Erythroblast (primary cell): ENCODE measurements around the gene PAEP.

Source experiments
- GATA1 ChIP-seq: IDR thresholded peaks from 2 replicates; pipeline ENCODE4 v1.6.1; 2011; ENCODE audit warnings: low read depth, mild to moderate bottlenecking, control low read depth, low read length, moderate library complexity
- POLR2A ChIP-seq: IDR thresholded peaks from 2 replicates; pipeline ENCODE4 v1.6.1; 2011; ENCODE audit warnings: mild to moderate bottlenecking, low read length

DNA sequence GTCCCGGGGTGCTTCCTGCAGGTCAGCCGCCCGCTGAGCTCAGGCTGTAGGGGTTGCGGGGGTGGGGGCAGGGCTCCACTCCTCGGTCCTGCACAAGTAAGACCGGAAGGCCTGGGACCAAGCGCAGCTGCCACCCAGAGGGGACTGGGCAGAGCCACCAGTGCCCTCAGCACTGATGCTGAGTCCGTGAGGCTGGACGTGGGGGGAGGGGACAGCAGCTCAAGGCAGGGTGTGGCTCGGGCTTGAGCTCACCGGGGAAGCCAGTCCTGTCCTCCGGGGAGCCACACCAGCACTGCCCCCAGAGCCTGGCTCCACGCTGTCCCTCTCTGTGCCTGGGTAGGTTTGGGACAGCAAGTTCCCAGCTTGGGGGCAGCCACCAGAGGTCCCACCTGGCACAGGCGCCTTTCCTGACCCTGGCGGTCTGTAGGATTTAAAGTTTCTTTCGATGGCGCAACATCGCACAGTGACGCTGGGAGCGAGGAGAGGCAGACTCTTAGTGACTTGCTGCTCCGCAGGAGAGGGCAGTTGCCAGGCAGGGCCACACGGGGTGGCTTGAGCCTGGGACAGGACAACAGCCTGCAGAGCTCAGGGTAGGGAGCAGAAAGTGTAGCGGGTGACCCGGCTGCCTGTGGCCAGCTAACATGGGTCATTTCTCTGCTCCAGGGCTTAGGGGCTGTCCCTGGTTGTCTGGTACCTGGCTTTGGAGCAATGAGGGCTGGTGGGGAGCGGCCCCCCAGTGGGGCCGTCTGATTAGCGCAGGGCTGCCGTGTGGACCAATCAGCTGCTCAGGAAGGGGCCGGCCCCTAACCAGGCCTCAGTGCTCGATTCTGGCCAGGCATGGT, 34.6 kb upstream of the PAEP start:
- no peak for TF ChIP-seq POLR2A
- no peak for TF ChIP-seq GATA1
